Stimulated activated effector memory CD8-positive, alpha-beta T cell treated with anti-CD3 and anti-CD28 coated beads, Interleukin-12 subunit alpha, Interleukin-12 subunit beta, amount 100 ng/mL, for 72 hours (primary cell): Measurements from ENCODE around the gene RTEL1.
"Not testable (repeated sequence)": the region's sequence is repeated elsewhere in the genome, so short reads cannot be mapped to it uniquely, and the experiment has no call there.

Source experiments
- ATAC-seq: fragments of 150-1000 bp; cut with Tn5 transposase; 2 replicates; pipeline ENCODE4 v1.10.0; 2021
- DNase-seq, 2 donors: peaks; one replicate each; pipeline ENCODE4 v3.0.0; 2021 to 2022; ENCODE audit warnings: low spot score in 2 of 2
- H3K27ac Mint-ChIP-seq: one replicate; pipeline ENCODE4 v1.8.0; 2022; ENCODE audit warnings: mild to moderate bottlenecking, mixed read lengths
- H3K36me3 Mint-ChIP-seq: one replicate; pipeline ENCODE4 v1.8.0; 2022; ENCODE audit warnings: mild to moderate bottlenecking, mixed read lengths
- H3K4me1 Mint-ChIP-seq: one replicate; pipeline ENCODE4 v1.8.0; 2022; ENCODE audit warnings: mixed read lengths
- H3K4me3 Mint-ChIP-seq: one replicate; pipeline ENCODE4 v1.8.0; 2022; ENCODE audit warnings: mild to moderate bottlenecking, mixed read lengths
- H3K9me3 Mint-ChIP-seq: one replicate; pipeline ENCODE4 v1.8.0; 2022; ENCODE audit warnings: mixed read lengths

The RTEL1 gene

GRCh38 chr20:63640086-63640485 is 18.0 kb upstream of the RTEL1 start:
- H3K27ac Mint-ChIP-seq: peak overlapping the region; percentile 99
- H3K4me3 Mint-ChIP-seq: peak overlapping the region; percentile 89
- peaks cover 45% of the 10 kb centered on the region for H3K4me1 Mint-ChIP-seq
- H3K9me3 Mint-ChIP-seq: no peaks in the 10 kb centered on the region
- ATAC-seq: no peak
- no peak for DNase-seq
- H3K36me3 Mint-ChIP-seq: peaks cover 22% of the 10 kb centered on the region

GRCh38 chr20:63640686-63641085 is 17.4 kb upstream of the RTEL1 start:
- not testable (repeated sequence) for H3K27ac Mint-ChIP-seq, ATAC-seq, H3K9me3 Mint-ChIP-seq, DNase-seq
- peak overlapping the region; percentile 89 for H3K4me3 Mint-ChIP-seq
- peaks cover 22% of the 10 kb centered on the region for H3K36me3 Mint-ChIP-seq
- H3K4me1 Mint-ChIP-seq: peaks cover 40% of the 10 kb centered on the region

DNA sequence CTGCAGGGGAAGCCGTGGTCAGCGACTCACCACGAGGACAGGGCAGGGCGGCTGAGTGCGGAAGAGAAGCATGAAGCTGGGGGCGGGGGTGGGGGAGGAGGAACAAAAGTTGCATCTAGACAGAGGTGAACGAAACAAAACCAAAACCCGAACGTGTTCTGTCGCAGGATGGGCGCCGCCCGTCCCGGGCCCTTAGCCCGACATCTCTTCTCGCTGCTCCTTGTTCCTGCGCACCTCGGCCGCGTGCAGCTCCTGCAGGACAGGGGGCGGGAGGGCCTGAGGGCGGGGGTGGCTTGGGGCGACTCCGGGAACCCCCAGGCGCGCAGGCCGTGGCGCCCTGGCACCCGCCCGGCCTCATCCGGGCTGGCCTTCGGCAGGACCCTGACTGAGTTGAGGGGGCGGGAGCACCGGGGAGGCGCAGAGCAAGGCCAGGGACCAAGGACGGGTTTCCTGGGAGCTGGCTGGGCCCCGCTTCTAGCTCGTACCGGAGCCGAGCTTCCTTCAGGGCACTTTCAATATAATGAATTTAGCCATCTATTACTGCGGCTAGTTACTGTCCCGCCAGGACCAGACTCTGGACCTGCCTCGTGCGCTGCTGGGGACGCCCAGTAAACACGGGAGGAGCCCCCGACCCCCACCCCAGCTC is 16.8 kb upstream of the RTEL1 start:
- peaks cover 22% of the 10 kb centered on the region for H3K36me3 Mint-ChIP-seq
- H3K27ac Mint-ChIP-seq: peak overlapping the region; percentile 73
- peak overlapping the region; percentile 89 for H3K4me3 Mint-ChIP-seq
- H3K9me3 Mint-ChIP-seq: no peaks in the 10 kb centered on the region
- ATAC-seq (peak; percentile 48), DNase-seq (peak in 1 of 2 donors; percentile 92)
- peaks cover 42% of the 10 kb centered on the region for H3K4me1 Mint-ChIP-seq

DNA sequence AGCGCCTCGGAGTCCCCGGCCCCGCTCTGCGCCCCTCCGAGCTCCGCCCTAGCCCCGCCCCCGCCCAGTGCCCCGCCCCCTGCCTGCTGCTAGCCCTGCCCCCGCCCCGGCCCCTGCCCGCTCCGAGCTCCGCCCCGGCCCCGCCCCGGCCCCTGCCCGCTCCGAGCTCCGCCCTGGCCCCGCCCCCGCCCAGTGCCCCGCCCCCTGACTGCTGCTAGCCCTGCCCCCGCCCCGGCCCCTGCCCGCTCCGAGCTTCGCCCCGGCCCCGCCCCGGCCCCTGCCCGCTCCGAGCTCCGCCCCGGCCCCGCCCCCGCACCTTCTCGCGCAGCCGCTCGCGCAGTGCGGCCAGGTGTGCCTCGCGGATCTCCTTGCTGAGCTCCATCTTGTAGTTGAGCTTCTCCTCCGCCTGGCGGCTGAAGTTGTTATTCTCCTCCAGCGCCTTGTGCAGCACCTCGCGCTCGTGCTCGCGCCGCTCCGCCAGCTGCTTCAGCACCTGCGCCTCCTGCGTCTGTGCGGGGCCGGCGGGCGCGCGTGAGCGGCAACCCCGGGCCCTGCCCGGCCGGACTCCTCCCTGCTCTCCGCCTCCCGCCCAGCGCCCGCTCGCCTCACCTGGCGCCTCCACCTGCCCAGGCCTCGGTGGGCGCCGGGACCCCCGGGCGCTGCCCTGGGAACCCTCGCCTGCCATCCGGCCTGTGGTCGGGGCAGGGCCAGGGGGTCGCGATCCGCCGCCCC is 16.2 kb upstream of the RTEL1 start:
- DNase-seq: peak; percentile 91 to 94
- Mint-ChIP-seq H3K9me3 (no peaks in the 10 kb centered on the region), H3K4me3 (peak overlapping the region; percentile 89), H3K36me3 (peaks cover 22% of the 10 kb centered on the region), H3K4me1 (peaks cover 40% of the 10 kb centered on the region), H3K27ac (peak overlapping the region; percentile 73)
- ATAC-seq: peak; percentile 77

DNA sequence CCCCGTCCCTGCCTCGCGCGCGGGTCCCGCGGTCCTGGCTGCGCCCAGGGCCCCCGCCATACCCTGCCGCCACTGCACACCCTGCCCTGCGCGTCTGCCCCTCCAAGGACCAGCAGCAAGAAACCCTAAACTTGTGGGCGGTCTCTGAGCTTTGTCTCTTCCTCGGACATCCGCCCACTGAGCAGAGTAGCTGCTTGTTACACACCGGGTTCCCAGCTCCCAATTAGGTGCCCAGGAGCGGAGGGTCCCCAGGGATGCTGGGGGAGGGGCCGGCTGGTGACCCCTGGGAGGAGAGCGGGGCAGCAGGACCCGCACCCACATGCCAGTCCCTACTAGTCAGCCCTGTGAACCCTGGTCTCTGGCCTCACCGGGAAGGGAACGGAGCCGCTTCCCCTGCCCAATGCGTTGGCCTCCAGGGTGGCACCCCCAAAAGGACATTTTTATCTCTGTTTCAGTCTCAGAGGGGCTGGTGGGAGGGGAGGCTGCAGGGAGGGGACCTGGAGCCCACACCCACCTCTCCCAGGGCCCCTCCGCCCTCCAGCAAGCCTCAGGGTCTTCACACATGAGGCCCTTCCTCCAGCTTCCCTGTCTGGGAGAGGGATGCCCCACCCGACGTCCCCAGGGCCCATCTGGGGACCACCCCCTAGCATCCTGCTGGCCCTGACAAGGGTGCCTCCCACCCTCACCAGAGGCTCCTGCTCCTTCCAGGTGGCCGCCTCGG is 15.4 kb upstream of the RTEL1 start:
- Mint-ChIP-seq H3K9me3 (no peaks in the 10 kb centered on the region), H3K36me3 (peaks cover 22% of the 10 kb centered on the region)

DNA sequence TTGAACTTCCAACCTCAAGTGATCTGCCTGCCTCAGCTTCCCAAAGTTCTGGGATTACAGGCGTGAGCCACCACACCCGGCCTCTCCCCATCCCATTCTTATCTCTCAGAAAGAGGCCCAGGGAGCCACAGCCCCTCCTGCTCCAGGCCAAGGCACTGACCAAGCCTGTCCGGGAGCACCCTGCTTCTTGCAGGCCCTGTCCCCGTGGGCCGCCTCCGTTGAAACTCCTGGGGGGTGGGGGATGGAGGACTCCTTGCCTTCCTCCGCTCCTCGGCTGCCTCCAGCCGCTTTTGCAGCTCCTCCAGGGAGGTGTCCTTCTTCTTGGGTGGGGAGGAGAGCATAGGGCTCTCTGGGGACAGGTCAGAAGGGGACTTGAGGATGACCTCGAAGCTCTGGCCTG is 14.6 kb upstream of the RTEL1 start:
- Mint-ChIP-seq H3K4me1 (peaks cover 28% of the 10 kb centered on the region), H3K27ac (peak overlapping the region; percentile 73), H3K36me3 (peaks cover 17% of the 10 kb centered on the region), H3K9me3 (no peaks in the 10 kb centered on the region), H3K4me3 (peak overlapping the region; percentile 89)
- DNase-seq (no peak), ATAC-seq (no peak)

More for the DNA sequence above, 15.4 kb upstream of the RTEL1 start:
- no peak for ATAC-seq
- no peak for DNase-seq
- Mint-ChIP-seq H3K4me1 (peaks cover 34% of the 10 kb centered on the region), H3K27ac (peak overlapping the region; percentile 73), H3K4me3 (peak overlapping the region; percentile 89)

GRCh38 chr20:63643946-63644345 is 14.2 kb upstream of the RTEL1 start:
- DNase-seq: no peak
- no peak for ATAC-seq
- Mint-ChIP-seq H3K4me3 (peak overlapping the region; percentile 89), H3K27ac (peak overlapping the region; percentile 73), H3K36me3 (peaks cover 16% of the 10 kb centered on the region), H3K9me3 (no peaks in the 10 kb centered on the region), H3K4me1 (peaks cover 24% of the 10 kb centered on the region)

GRCh38 chr20:63645218-63645617 is 12.9 kb upstream of the RTEL1 start:
- no peak overlapping the region for H3K27ac Mint-ChIP-seq
- DNase-seq (no peak), ATAC-seq (no peak)
- H3K4me1 Mint-ChIP-seq: peaks cover 12% of the 10 kb centered on the region
- H3K4me3 Mint-ChIP-seq: no peak overlapping the region
- no peaks in the 10 kb centered on the region for H3K9me3 Mint-ChIP-seq
- H3K36me3 Mint-ChIP-seq: peaks cover 12% of the 10 kb centered on the region

DNA sequence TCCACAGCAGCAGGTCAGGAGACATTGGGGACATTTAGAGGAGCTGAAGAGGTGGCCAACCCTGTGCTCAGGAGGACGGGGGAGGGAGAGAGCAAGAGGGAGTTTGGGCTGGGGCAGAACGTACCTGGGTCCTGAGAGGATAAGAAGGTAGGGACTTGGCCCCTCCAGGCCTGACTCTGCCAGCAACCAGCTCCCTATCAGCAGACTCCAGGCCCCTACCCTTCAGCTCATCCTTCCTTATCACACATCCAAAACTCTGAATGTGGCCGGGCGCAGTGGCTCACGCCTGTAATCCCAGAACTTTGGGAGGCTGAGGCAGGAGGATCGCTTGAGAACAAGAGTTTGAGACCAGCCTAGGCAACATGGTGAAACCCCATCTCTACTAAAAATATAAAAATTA is 9.9 kb upstream of the RTEL1 start:
- DNase-seq (no peak), ATAC-seq (no peak)
- peaks cover 19% of the 10 kb centered on the region for H3K4me1 Mint-ChIP-seq
- no peak overlapping the region for H3K27ac Mint-ChIP-seq
- H3K9me3 Mint-ChIP-seq: no peaks in the 10 kb centered on the region
- no peak overlapping the region for H3K4me3 Mint-ChIP-seq
- H3K36me3 Mint-ChIP-seq: peaks cover 8% of the 10 kb centered on the region

GRCh38 chr20:63648895-63649589 is 9.1 kb upstream of the RTEL1 start:
- Mint-ChIP-seq H3K4me1 (peaks cover 22% of the 10 kb centered on the region), H3K9me3 (no peaks in the 10 kb centered on the region), H3K27ac (no peak overlapping the region), H3K36me3 (peaks cover 5% of the 10 kb centered on the region), H3K4me3 (no peak overlapping the region)
- DNase-seq: no peak
- no peak for ATAC-seq

- ATAC-seq, H3K36me3 Mint-ChIP-seq, H3K27ac Mint-ChIP-seq, H3K4me3 Mint-ChIP-seq, H3K9me3 Mint-ChIP-seq, DNase-seq: not testable (repeated sequence)
- H3K4me1 Mint-ChIP-seq: peaks cover 31% of the 10 kb centered on the region
These were observed 7.6 kb upstream of the RTEL1 start for GRCh38 chr20:63650486-63650885.

- H3K36me3 Mint-ChIP-seq: peaks cover 5% of the 10 kb centered on the region
- peak in 1 of 2 donors; percentile 68 for DNase-seq
- no peaks in the 10 kb centered on the region for H3K9me3 Mint-ChIP-seq
- H3K4me1 Mint-ChIP-seq: peaks cover 26% of the 10 kb centered on the region
- H3K27ac Mint-ChIP-seq: peak overlapping the region; percentile 81
- peak overlapping the region; percentile 78 for H3K4me3 Mint-ChIP-seq
- no peak for ATAC-seq
These were observed 6.2 kb upstream of the RTEL1 start for GRCh38 chr20:63651942-63652191.

GRCh38 chr20:63652192-63652980 is 5.7 kb upstream of the RTEL1 start:
- ATAC-seq (peak; percentile 52), DNase-seq (peak in 1 of 2 donors; percentile 74)
- Mint-ChIP-seq H3K4me1 (peaks cover 26% of the 10 kb centered on the region), H3K36me3 (peaks cover 5% of the 10 kb centered on the region), H3K4me3 (peak overlapping the region; percentile 84), H3K9me3 (no peaks in the 10 kb centered on the region), H3K27ac (no peak overlapping the region)

- H3K27ac Mint-ChIP-seq: peak within 1 kb of the TSS; percentile 67
- peaks cover 35% of the 10 kb centered on the region for H3K4me1 Mint-ChIP-seq
- peak within 1 kb of the TSS; percentile 84 for H3K4me3 Mint-ChIP-seq
- peaks cover 10% of the 10 kb centered on the region for H3K36me3 Mint-ChIP-seq
- ATAC-seq (peak; percentile 65), DNase-seq (peak; percentile 63 to 86)
- no peaks in the 10 kb centered on the region for H3K9me3 Mint-ChIP-seq
These were observed 4.8 kb upstream of the RTEL1 start, which contains the start of gene STMN3 for GRCh38 chr20:63653041-63653973. Gene STMN3 (minus strand): TSS chr20:63653424. CDS start chr20:63653345, 79 bp downstream.
